Astrocyte (in vitro differentiated cells and primary cell): ENCODE measurements around the gene SEC23A. TPM values are rescaled to one million over a fixed set of nuclear protein-coding genes. Genes with fewer than 3 reads are reported as not detected.

Source experiments
- DNase-seq: peaks from one replicate; pipeline ENCODE4 v3.0.0-alpha.2; 2010; ENCODE audit warnings: low read depth
- FAIRE-seq: peaks from 2 replicates; lab custom pipeline; 2011; peaks lifted over from hg19 to GRCh38; lab: Jason Lieb, UNC
- H2AFZ ChIP-seq: 2 replicates; pipeline ENCODE4 v1.6.0; 2012; ENCODE audit warnings: low read depth, low read length, inconsistent platforms
- H3K27ac ChIP-seq: 2 replicates; pipeline ENCODE4 v1.5.1; 2011; ENCODE audit warnings: low read depth, low read length, inconsistent platforms
- H3K27me3 ChIP-seq: 2 replicates; pipeline ENCODE4 v1.6.0; 2011; ENCODE audit warnings: low read length, inconsistent platforms; ENCODE audit not compliant: insufficient read depth
- H3K36me3 ChIP-seq: 2 replicates; pipeline ENCODE4 v1.5.1; 2011; ENCODE audit warnings: low read length, inconsistent platforms; ENCODE audit not compliant: insufficient read depth
- H3K4me1 ChIP-seq: 2 replicates; pipeline ENCODE4 v1.5.1; 2011; ENCODE audit warnings: low read length, inconsistent platforms; ENCODE audit not compliant: insufficient read depth
- H3K4me2 ChIP-seq: 2 replicates; pipeline ENCODE4 v1.6.0; 2012; ENCODE audit warnings: low read length, inconsistent platforms
- H3K4me3 ChIP-seq: 2 replicates; pipeline ENCODE4 v1.5.1; 2011; ENCODE audit warnings: low read depth, mild to moderate bottlenecking, low read length, inconsistent platforms; ENCODE audit not compliant: insufficient read depth
- H3K79me2 ChIP-seq: 2 replicates; pipeline ENCODE4 v1.6.0; 2012; ENCODE audit warnings: mild to moderate bottlenecking, low read length, inconsistent platforms; ENCODE audit not compliant: insufficient read depth
- H3K9ac ChIP-seq: 2 replicates; pipeline ENCODE4 v1.6.0; 2012; ENCODE audit warnings: mild to moderate bottlenecking, low read length, inconsistent platforms
- H3K9me3 ChIP-seq: 2 replicates; pipeline ENCODE4 v1.5.1; 2012; ENCODE audit warnings: low read depth, mild to moderate bottlenecking, low read length, inconsistent platforms; ENCODE audit not compliant: insufficient read depth
- H4K20me1 ChIP-seq: 2 replicates; pipeline ENCODE4 v1.6.0; 2012; ENCODE audit warnings: low read length, inconsistent platforms; ENCODE audit not compliant: insufficient read depth
- H3K27ac Mint-ChIP-seq: one replicate; pipeline ENCODE4 v1.8.0; 2021; ENCODE audit warnings: mild to moderate bottlenecking, mixed read lengths; ENCODE audit not compliant: unreplicated experiment
- H3K27me3 Mint-ChIP-seq: one replicate; pipeline ENCODE4 v1.8.0; 2021; ENCODE audit warnings: low read depth, mixed read lengths; ENCODE audit not compliant: unreplicated experiment
- H3K36me3 Mint-ChIP-seq: one replicate; pipeline ENCODE4 v1.8.0; 2021; ENCODE audit warnings: low read depth, mixed read lengths; ENCODE audit not compliant: unreplicated experiment
- H3K4me1 Mint-ChIP-seq: one replicate; pipeline ENCODE4 v1.8.0; 2021; ENCODE audit warnings: low read depth, mixed read lengths; ENCODE audit not compliant: unreplicated experiment
- H3K4me3 Mint-ChIP-seq: one replicate; pipeline ENCODE4 v1.8.0; 2021; ENCODE audit warnings: mild to moderate bottlenecking, moderate library complexity, mixed read lengths; ENCODE audit not compliant: unreplicated experiment
- H3K9me3 Mint-ChIP-seq: one replicate; pipeline ENCODE4 v1.8.0; 2021; ENCODE audit warnings: mild to moderate bottlenecking, mixed read lengths; ENCODE audit not compliant: unreplicated experiment
- CTCF ChIP-seq: IDR thresholded peaks from 2 replicates; pipeline ENCODE4 v1.5.1; 2011; ENCODE audit warnings: low read depth, mild to moderate bottlenecking, inconsistent platforms, low read length, moderate library complexity; ENCODE audit not compliant: insufficient read depth
- EZH2 ChIP-seq: IDR thresholded peaks from 2 replicates; pipeline ENCODE4 v1.6.1; 2012; ENCODE audit warnings: mild to moderate bottlenecking, low read length, inconsistent platforms; ENCODE audit not compliant: insufficient read depth
- total RNA-seq: library from RNA; stranded (reverse); gene quantifications from 2 replicates; pipeline ENCODE4 v1.2.1, GENCODE V29; 2021

Gene SEC23A
- total RNA-seq, 1 donor from 2014 or later, result 229 TPM

- Histone ChIP-seq H3K27ac (no peak overlapping the region), H2AFZ (no peak overlapping the region), H3K4me1 (no peaks in the 10 kb centered on the region), H4K20me1 (peaks cover 15% of the 10 kb centered on the region), H3K4me3 (no peak overlapping the region), H3K36me3 (peaks cover 60% of the 10 kb centered on the region), H3K9ac (no peak overlapping the region), H3K9me3 (no peaks in the 10 kb centered on the region), H3K27me3 (no peaks in the 10 kb centered on the region), H3K79me2 (no peaks in the 10 kb centered on the region), H3K4me2 (no peak overlapping the region)
- no peaks in the 10 kb centered on the region for H3K9me3 Mint-ChIP-seq
- FAIRE-seq, result no peak
- no peak overlapping the region for H3K4me3 Mint-ChIP-seq
- no peak overlapping the region for H3K27ac Mint-ChIP-seq
- peaks cover 12% of the 10 kb centered on the region for H3K36me3 Mint-ChIP-seq
- no peak for DNase-seq
- no peaks in the 10 kb centered on the region for H3K27me3 Mint-ChIP-seq
- peaks cover 14% of the 10 kb centered on the region for H3K4me1 Mint-ChIP-seq
- TF ChIP-seq CTCF (no peak), EZH2 (no peak)
These were observed 67.7 kb downstream of the SEC23A start for GRCh38 chr14:39035336-39035735.

- Histone ChIP-seq H4K20me1 (peaks cover 13% of the 10 kb centered on the region), H3K27me3 (no peaks in the 10 kb centered on the region), H3K4me3 (no peak overlapping the region), H2AFZ (no peak overlapping the region), H3K4me1 (no peaks in the 10 kb centered on the region), H3K9me3 (no peaks in the 10 kb centered on the region), H3K4me2 (no peak overlapping the region), H3K79me2 (no peaks in the 10 kb centered on the region), H3K27ac (no peak overlapping the region), H3K9ac (no peak overlapping the region), H3K36me3 (peaks cover 59% of the 10 kb centered on the region)
- Mint-ChIP-seq H3K27ac (no peak overlapping the region), H3K36me3 (peaks cover 18% of the 10 kb centered on the region), H3K27me3 (no peaks in the 10 kb centered on the region), H3K4me3 (no peak overlapping the region), H3K4me1 (peaks cover 14% of the 10 kb centered on the region), H3K9me3 (no peaks in the 10 kb centered on the region)
- TF ChIP-seq CTCF (peak; percentile 45), EZH2 (no peak)
- DNase-seq (no peak), FAIRE-seq (no peak)
These were observed 68.3 kb downstream of the SEC23A start for GRCh38 chr14:39034481-39035296.

- no peaks in the 10 kb centered on the region for H3K27me3 ChIP-seq
- no peak overlapping the region for H2AFZ ChIP-seq
- peaks cover 10% of the 10 kb centered on the region for H3K4me1 Mint-ChIP-seq
- H3K4me3 Mint-ChIP-seq, result no peak overlapping the region
- TF ChIP-seq CTCF (no peak), EZH2 (no peak)
- H3K9me3 Mint-ChIP-seq, result no peaks in the 10 kb centered on the region
- H3K27ac Mint-ChIP-seq, result no peak overlapping the region
- no peak overlapping the region for H3K27ac ChIP-seq
- no peak overlapping the region for H3K4me2 ChIP-seq
- DNase-seq (peak; percentile 48), FAIRE-seq (peak; percentile 73)
- no peak overlapping the region for H3K9ac ChIP-seq
- no peaks in the 10 kb centered on the region for H3K4me1 ChIP-seq
- peaks cover 55% of the 10 kb centered on the region for H3K36me3 ChIP-seq
- H3K4me3 ChIP-seq, result no peak overlapping the region
- peaks cover 18% of the 10 kb centered on the region for H4K20me1 ChIP-seq
- peaks cover 17% of the 10 kb centered on the region for H3K36me3 Mint-ChIP-seq
- no peaks in the 10 kb centered on the region for H3K27me3 Mint-ChIP-seq
- H3K79me2 ChIP-seq, result no peaks in the 10 kb centered on the region
- no peaks in the 10 kb centered on the region for H3K9me3 ChIP-seq
These were observed 69.7 kb downstream of the SEC23A start for GRCh38 chr14:39033371-39033770.
